Adrenal gland (tissue), 12 donors: Measurements from ENCODE around the gene PITX3. TPM values are rescaled to one million over a fixed set of nuclear protein-coding genes. Genes with fewer than 3 reads are reported as not detected.

Experiments used
- DNase-seq, 7 donors: peaks; one replicate each; pipeline ENCODE4 v3.0.0-alpha.2; 2019 to 2020
- H3K27ac ChIP-seq, 5 donors: fragments of 200-600 bp; sonication (generic) in 4 of 5; 1 replicate in 3 of 5; 2 replicates in 2 of 5; pipeline versions ENCODE4 v1.5.1 to v1.8.0; 2016 to 2020; ENCODE audit warnings: mild to moderate bottlenecking in 1 of 5
- H3K27me3 ChIP-seq: fragments of 200-600 bp; 2 replicates; pipeline ENCODE4 v1.8.0; 2021
- H3K36me3 ChIP-seq, 2 donors: fragments of 200-600 bp; replicated peaks in 1 of 2; 1 replicate in 1 of 2; 2 replicates in 1 of 2; pipeline versions ENCODE4 v1.5.1 to v1.8.0; 2018 to 2022
- H3K4me1 ChIP-seq, 2 donors: fragments of 200-600 bp; replicated peaks in 1 of 2; 1 replicate in 1 of 2; 2 replicates in 1 of 2; pipeline versions ENCODE4 v1.5.1 to v1.8.0; 2018 to 2021
- H3K4me3 ChIP-seq, 4 donors: fragments of 200-600 bp; sonication (generic) in 3 of 4; one replicate each; pipeline ENCODE4 v1.5.1; 2016 to 2018
- H3K9me3 ChIP-seq, 3 donors: fragments of 200-600 bp; sonication (generic) in 1 of 3; replicated peaks in 1 of 3; 1 replicate in 2 of 3; 2 replicates in 1 of 3; pipeline versions ENCODE4 v1.5.1 to v1.8.0; 2016 to 2021
- POLR2A ChIP-seq, 2 donors: fragments of 450-650 bp; IDR thresholded peaks; one replicate each; pipeline ENCODE4 v1.6.1; 2017; ENCODE audit warnings: antibody characterized with exemption in 2 of 2, mild to moderate bottlenecking in 2 of 2, moderate library complexity in 1 of 2
- WGBS, 4 donors: extraction: QIAGEN DNeasy Blood & Tissue Kit in 2 of 4; methylation state at CpG; one replicate each; pipeline versions ENCODE4 v1.1.5 to v1.1.7; 2013 to 2017; 5-methylcytosine and 5-hydroxymethylcytosine counted together
- intact Hi-C, 2 donors: fragments of 100-400 bp; cut with DNase I; formaldehyde crosslinking; loops; one replicate each; pipeline versions ENCODE4 v1.14.1 to v1.15.0; 2022 to 2023
- polyA plus RNA-seq, 3 donors: library from polyadenylated mRNA; stranded (reverse); fragments of 200-250 nt in 2 of 3; fragments of 350-450 nt in 1 of 3; fragmentation: Illumina TruSeq in 1 of 3; extraction: RNeasy Lipid Tissue Mini Kit (QIAGEN cat#74804) in 1 of 3; gene quantifications; one replicate each; pipeline ENCODE4 v1.2.3, GENCODE V29; 2013 to 2014
- total RNA-seq, 9 donors: library from RNA; depleted of rRNA in 4 of 9; stranded (reverse); fragments of >200 nt in 4 of 9; fragments of 120-200 nt in 1 of 9; fragmentation: NEBNext Ultra II Directional in 1 of 9; extraction: Animal tissue kit (Norgen Biotek cat#: 25700) in 1 of 9; gene quantifications; one replicate each; pipeline versions ENCODE4 v1.1.0 to v1.2.4, GENCODE V29; 2013 to 2023
- TF ChIP-seq, protein P1 (sequence below), 6 experiments: fragments of 450-650 bp in 4 of 6; fragments of 200-600 bp in 2 of 6; sonication (generic) in 1 of 6; IDR thresholded peaks; 1 replicate in 5 of 6; 2 replicates in 1 of 6; pipeline versions ENCODE4 v1.5.1 to v1.8.0; 2016 to 2021; ENCODE audit warnings: antibody characterized with exemption in 6 of 6, mild to moderate bottlenecking in 2 of 6, moderate library complexity in 1 of 6
- donor health status: healthy with polysubstance abuse.
- donor health status: Bipolar disorder and iron deficiency.
- donor health status: DM: yes; HTN: yes; CAD: no.
- donor health status: DM: no; HTN: no; CAD: no.
- donor health status: DM: no; HTN: no; CAD: no.
- donor health status: DM: yes; HTN: yes; CAD: no.

PITX3 gene
- total and polyA plus RNA-seq, 12 donors: 0.69 to 5.2 TPM; not detected in 10

DNA sequence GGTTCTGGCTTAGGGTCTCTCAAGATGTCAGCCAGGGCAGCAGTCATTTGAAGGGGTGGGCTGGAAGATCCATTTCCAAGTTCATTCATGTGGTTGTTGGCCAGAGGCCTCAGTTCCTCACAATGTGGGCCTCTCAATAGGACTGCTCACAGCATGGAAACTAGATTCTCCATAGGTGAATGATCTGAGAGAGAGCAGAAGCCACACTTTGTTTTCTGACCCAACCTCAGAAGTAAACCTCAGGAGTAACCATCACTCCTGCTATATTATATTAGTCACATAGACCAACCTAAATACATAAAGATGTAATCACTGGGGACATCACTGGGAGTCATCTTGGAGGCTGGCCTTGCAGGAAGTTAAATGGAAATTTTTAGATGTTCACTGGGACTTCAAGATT is 46.2 kb upstream of the PITX3 start:
- H3K27ac ChIP-seq: no peak overlapping the region

DNA sequence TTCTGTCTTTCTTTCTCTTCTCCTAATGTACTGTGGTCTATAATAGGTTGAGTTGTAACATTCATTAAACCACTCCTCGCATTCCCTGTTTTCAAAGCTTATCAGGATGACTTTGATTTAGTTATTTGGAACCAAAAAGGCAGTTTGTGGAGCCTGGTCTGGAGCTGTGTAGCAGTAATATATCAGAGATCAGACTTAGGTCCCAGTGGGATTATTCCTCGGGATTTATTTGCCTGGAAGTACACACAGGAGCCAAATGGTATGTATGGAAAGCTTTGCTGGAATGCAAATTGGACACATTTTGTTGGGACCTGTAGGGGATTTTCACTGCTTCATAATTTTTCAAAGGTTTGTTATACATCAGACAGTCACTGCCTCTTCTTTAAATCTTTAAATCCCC is 44.9 kb upstream of the PITX3 start:
- intact Hi-C loops: no loop called here
- no peak overlapping the region for H3K4me3 ChIP-seq

More for the DNA sequence above, 46.2 kb upstream of the PITX3 start:
- Histone ChIP-seq H3K4me1 (peaks cover 15 to 18% of the 10 kb centered on the region in 2 donors), H3K36me3 (no peaks in the 10 kb centered on the region), H3K9me3 (no peaks in the 10 kb centered on the region), H3K4me3 (no peak overlapping the region), H3K27me3 (no peaks in the 10 kb centered on the region)
- intact Hi-C loops: no loop called here
- no peak for DNase-seq
- no peak for TF ChIP-seq POLR2A (IDR thresholded peaks at IDR 0.05)
- TF ChIP-seq, protein P1, sequence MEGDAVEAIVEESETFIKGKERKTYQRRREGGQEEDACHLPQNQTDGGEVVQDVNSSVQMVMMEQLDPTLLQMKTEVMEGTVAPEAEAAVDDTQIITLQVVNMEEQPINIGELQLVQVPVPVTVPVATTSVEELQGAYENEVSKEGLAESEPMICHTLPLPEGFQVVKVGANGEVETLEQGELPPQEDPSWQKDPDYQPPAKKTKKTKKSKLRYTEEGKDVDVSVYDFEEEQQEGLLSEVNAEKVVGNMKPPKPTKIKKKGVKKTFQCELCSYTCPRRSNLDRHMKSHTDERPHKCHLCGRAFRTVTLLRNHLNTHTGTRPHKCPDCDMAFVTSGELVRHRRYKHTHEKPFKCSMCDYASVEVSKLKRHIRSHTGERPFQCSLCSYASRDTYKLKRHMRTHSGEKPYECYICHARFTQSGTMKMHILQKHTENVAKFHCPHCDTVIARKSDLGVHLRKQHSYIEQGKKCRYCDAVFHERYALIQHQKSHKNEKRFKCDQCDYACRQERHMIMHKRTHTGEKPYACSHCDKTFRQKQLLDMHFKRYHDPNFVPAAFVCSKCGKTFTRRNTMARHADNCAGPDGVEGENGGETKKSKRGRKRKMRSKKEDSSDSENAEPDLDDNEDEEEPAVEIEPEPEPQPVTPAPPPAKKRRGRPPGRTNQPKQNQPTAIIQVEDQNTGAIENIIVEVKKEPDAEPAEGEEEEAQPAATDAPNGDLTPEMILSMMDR (IDR thresholded peaks at IDR 0.05): no peak

DNA sequence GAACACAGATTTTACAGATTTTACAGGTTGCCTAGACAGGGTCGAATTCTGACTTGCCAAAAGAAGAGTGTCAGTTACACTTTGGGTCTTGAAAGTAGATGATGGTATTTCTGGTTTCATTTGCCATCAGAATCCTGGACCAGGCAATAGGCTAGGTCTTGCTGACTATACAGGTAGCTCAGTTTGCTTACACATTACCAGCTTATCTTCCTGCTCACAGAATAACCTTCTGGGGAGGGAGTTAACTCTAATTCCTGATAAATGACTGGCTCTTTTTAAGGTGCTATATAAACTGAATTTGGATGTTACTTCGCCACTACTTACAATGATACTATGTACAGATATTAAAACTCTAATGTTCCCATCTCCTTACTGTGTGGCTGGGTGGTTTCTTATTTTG is 43.8 kb upstream of the PITX3 start:
- no peak for DNase-seq
- Histone ChIP-seq H3K27ac (no peak overlapping the region), H3K27me3 (no peaks in the 10 kb centered on the region), H3K4me1 (peaks cover 5 to 16% of the 10 kb centered on the region in 2 donors), H3K9me3 (no peaks in the 10 kb centered on the region), H3K4me3 (no peak overlapping the region), H3K36me3 (no peaks in the 10 kb centered on the region)
- WGBS, 4 donors: 92 to 98% (median 97%) methylated on average over 2 of the region's 2 CpGs
- intact Hi-C loops: no loop called here
- TF ChIP-seq POLR2A (IDR thresholded peaks at IDR 0.05): no peak

More for the DNA sequence above, 44.9 kb upstream of the PITX3 start:
- Histone ChIP-seq H3K27me3 (no peaks in the 10 kb centered on the region), H3K9me3 (no peaks in the 10 kb centered on the region), H3K36me3 (no peaks in the 10 kb centered on the region), H3K4me1 (peaks cover 2 to 12% of the 10 kb centered on the region in 2 donors), H3K27ac (no peak overlapping the region)
- WGBS, 4 donors: 31 to 55% (median 49%) methylated on average over 2 of the region's 2 CpGs
- no peak for DNase-seq
- TF ChIP-seq, protein P1 (IDR thresholded peaks at IDR 0.05): no peak
- TF ChIP-seq POLR2A (IDR thresholded peaks at IDR 0.05): no peak

DNA sequence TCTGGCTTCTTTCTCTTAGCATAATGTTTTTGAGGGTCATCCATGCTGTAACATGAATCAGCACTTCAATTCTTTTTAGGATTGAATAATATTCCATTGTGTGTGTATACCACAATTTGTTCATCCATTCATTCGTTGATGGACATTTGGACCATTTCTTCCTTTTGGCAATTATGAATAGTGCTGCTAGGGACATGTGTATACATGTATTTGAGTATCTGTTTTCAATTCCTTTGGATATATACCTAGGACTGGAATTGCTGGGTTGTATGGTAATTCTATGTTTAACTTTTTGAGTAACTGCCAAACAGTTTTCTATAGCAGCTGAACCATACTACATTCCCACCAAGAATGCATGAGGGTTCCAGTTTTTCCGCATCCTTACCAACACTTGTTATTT is 43.2 kb upstream of the PITX3 start:
- no peak overlapping the region for H3K4me3 ChIP-seq
- no peaks in the 10 kb centered on the region for H3K36me3 ChIP-seq
- intact Hi-C loops: no loop called here
- H3K27me3 ChIP-seq: no peaks in the 10 kb centered on the region
- 90 to 98% (median 93%) methylated on average over 2 of the region's 2 CpGs for WGBS, 4 donors
- DNase-seq: no peak
- H3K27ac ChIP-seq: no peak overlapping the region
- H3K9me3 ChIP-seq: no peaks in the 10 kb centered on the region
- peaks cover 11 to 20% of the 10 kb centered on the region in 2 donors for H3K4me1 ChIP-seq
- TF ChIP-seq, protein P1 (IDR thresholded peaks at IDR 0.05): no peak
- no peak for TF ChIP-seq POLR2A (IDR thresholded peaks at IDR 0.05)

DNA sequence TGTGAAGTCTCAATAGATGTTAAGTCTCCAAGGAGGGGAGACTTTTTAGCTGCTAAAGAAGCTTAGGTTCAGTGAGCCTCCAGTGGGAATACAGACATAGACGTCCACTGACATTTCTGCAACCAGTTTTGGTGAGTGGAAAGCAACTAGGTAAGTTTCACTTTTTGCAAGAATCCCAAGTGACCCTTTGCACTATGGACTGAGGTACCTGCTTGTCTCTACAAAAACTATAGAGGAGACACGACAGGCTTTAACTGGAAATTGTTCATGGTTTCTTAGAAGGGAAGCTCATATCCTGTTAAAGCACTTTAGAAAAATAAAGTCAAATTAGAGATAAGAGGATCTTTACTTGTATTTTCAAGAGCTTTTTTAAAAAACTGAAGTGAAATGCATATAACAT is 42.6 kb upstream of the PITX3 start:
- Histone ChIP-seq H3K9me3 (no peaks in the 10 kb centered on the region), H3K27ac (no peak overlapping the region), H3K36me3 (no peaks in the 10 kb centered on the region), H3K4me3 (no peak overlapping the region), H3K4me1 (peaks cover 11 to 26% of the 10 kb centered on the region in 2 donors), H3K27me3 (no peaks in the 10 kb centered on the region)
- intact Hi-C loops: no loop called here
- 66 to 70% (median 68%) methylated on average over 2 of the region's 2 CpGs for WGBS, 4 donors
- no peak for DNase-seq
- TF ChIP-seq, protein P1 (IDR thresholded peaks at IDR 0.05): no peak
